SK-N-SH treated with all-trans-retinoic acid at 6 μM for 48 hours (cell line): ENCODE measurements around the gene PLAAT1.

Source experiments
- CSRNP3 ChIP-seq: fragments of 250-450 bp; sonication (Bioruptor Pico); IDR thresholded peaks from 2 replicates; pipeline ENCODE4 v1.5.1; 2021; ENCODE audit warnings: mild to moderate bottlenecking, moderate library complexity
- GLIS3 ChIP-seq: fragments of 250-450 bp; sonication (Bioruptor Pico); IDR thresholded peaks from 2 replicates; pipeline ENCODE4 v1.5.0; 2020; ENCODE audit warnings: mild to moderate bottlenecking, moderate library complexity
- ISL1 ChIP-seq: fragments of 250-450 bp; sonication (Bioruptor Pico); IDR thresholded peaks from 2 replicates; pipeline ENCODE4 v2.1.2; 2022; ENCODE audit warnings: mild to moderate bottlenecking, moderate library complexity
- OSR1 ChIP-seq: fragments of 250-450 bp; sonication (Bioruptor Pico); IDR thresholded peaks from 2 replicates; pipeline ENCODE4 v1.8.0; 2022; ENCODE audit warnings: moderate library complexity, mild to moderate bottlenecking, inconsistent platforms
- PATZ1 ChIP-seq: fragments of 250-450 bp; sonication (Bioruptor Pico); IDR thresholded peaks from 2 replicates; pipeline ENCODE4 v1.8.0; 2020; ENCODE audit warnings: mild to moderate bottlenecking, moderate library complexity, borderline replicate concordance
- POU6F1 ChIP-seq: fragments of 250-450 bp; sonication (Bioruptor Pico); IDR thresholded peaks from 2 replicates; pipeline ENCODE4 v1.8.0; 2021; ENCODE audit warnings: low read depth, mild to moderate bottlenecking, moderate library complexity, borderline replicate concordance
- SNAI2 ChIP-seq: fragments of 250-450 bp; sonication (Bioruptor Pico); IDR thresholded peaks from 2 replicates; pipeline ENCODE4 v1.5.0; 2020; ENCODE audit warnings: mild to moderate bottlenecking, moderate library complexity
- TCF4 ChIP-seq: fragments of 250-450 bp; sonication (Bioruptor Pico); IDR thresholded peaks from 2 replicates; pipeline ENCODE4 v1.8.0; 2021; ENCODE audit warnings: mild to moderate bottlenecking, moderate library complexity, borderline replicate concordance
- TOX ChIP-seq: fragments of 250-450 bp; sonication (Bioruptor Pico); IDR thresholded peaks from 2 replicates; pipeline ENCODE4 v1.8.0; 2021; ENCODE audit warnings: mild to moderate bottlenecking, moderate library complexity, borderline replicate concordance
- ZNF70 ChIP-seq: fragments of 450-650 bp; formaldehyde crosslinking; IDR thresholded peaks from 2 replicates; pipeline ENCODE4 v1.5.0; 2020; ENCODE audit warnings: mild to moderate bottlenecking, moderate library complexity
- ZNF8 ChIP-seq: fragments of 450-650 bp; formaldehyde crosslinking; IDR thresholded peaks from 2 replicates; pipeline ENCODE4 v1.5.0; 2020; ENCODE audit warnings: mild to moderate bottlenecking, moderate library complexity

- TF ChIP-seq OSR1 (no peak), CSRNP3 (CRISPR knock-in tag) (no peak), PATZ1 (no peak), ZNF70 (CRISPR knock-in tag) (no peak), ISL1 (CRISPR knock-in tag) (no peak), TOX (no peak), GLIS3 (CRISPR knock-in tag) (no peak), SNAI2 (no peak), TCF4 (CRISPR knock-in tag) (no peak), POU6F1 (CRISPR knock-in tag) (no peak), ZNF8 (CRISPR knock-in tag) (no peak)
These were observed 70.1 kb downstream of the PLAAT1 start for GRCh38 chr3:193310914-193311723.
